GM18873 (cell line): ENCODE data around the gene TXNDC11.

ENCODE experiments used
- ATAC-seq: cut with Tn5 transposase; IDR thresholded peaks from one replicate; pipeline ENCODE4 v1.9.1; 2021; ENCODE audit warnings: mild to moderate bottlenecking, moderate library complexity, moderate number of reproducible peaks; ENCODE audit not compliant: unreplicated experiment, low FRiP score

Gene TXNDC11

DNA sequence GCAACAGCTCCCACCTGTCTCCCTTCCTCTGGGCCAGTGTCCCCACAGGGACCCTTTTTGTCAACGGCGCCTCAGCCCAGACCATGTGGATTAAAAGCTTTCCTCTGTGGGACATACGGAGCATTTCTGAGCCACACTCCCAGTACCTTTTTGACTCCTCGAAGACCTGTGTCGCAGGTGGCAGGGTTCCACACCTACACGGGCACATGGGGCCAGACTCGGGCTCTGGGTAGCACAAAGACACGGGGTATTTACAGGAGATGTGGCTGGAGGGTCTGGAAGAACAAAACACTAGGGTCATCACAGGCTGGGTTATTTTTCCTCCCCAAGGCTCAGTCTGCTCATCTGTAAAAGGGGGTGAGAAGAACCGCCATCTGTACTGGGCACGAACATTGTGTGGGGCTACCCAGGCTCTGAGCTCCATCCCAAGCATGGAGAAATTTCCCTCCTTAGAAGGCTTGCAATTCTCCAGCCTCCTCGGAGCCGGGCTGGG lies 106.9 kb downstream of the TXNDC11 start:
- ATAC-seq = no peak

DNA sequence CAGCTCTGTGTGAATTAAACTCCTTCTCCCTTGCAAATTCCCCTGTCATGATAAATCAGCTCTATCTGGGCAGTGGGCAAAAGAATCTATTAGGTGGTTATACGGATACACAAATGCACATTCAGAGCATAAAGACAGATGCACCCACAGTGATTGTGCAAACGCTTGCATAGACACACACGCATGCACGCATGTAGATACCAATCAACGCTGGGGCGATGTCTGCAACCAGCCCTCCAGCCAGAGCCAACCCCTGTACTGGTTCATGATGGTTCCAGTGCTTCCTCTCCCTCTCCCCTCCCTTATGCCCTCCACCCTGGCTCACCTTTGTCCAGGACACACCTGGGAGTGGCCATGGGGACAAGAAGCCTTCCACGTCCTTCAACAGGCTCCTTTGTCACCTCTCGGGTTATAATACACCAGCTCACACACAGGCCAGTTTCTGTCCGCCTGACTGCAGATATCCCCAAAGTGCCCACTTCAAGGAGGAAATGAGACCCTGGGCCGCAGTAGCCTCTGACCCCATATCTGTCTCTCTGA lies 107.5 kb downstream of the TXNDC11 start:
- no peak for ATAC-seq

DNA sequence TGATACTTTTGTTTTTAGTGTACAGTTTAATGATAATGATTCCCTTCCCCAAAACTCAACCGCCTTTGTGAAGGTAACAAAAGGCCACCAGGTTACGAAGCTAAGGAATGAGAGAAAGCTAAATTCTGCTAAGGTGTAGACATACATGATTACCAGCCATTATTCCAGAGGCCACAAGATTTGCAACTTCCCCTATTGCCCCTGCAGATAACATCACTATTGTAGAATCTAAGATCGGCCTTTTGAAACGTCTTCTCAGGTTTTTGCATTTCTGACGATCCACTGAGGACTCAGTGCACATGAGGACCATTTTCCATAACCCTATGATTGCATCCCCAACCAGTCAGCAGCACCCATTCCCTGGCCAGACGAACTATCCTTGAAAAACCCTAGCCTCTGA lies 108.3 kb downstream of the TXNDC11 start:
- ATAC-seq = no peak

DNA sequence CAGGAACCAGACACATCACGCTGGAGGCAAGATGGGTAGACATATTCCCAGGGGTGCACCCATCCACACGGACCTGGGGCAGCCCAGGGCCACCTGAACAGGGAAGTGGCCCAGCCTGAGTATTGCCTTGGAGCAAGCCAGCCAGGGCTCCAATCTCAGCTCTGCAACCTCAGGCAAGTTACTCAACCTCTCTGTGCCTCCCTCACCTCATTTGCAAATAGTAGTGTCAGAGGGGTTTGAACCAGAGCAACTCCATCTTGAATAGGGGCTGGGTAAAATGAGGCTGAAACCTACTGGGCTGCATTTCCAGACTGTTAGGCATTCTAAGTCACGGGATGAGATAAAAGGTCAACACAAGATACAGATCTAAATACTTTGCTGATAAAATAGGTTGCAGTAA lies 109.5 kb downstream of the TXNDC11 start:
- ATAC-seq = no peak

DNA sequence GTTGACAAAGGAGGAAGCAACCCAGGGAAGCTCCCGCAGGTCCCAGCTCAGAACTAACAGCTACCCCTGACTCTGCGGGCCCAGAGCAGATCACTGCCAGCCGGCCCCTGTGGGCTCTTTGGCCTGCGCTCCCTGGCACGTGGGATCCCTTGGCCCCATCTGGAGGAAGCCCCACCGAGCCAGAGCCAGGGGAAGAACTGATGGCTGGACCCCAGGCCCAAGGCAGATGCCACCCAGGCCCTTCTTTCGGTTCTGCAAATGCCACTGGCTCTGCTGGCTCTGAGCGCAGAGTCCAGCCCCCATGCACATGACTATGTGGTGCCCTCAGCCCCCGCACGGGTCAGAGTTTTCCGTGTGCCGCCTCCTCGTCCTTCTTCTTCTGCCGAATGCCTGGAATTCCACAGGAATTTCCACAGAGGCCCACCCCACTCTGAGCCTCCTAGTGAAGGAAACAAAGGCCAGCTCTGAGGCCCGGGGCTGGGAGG lies 110.2 kb downstream of the TXNDC11 start:
- ATAC-seq = no peak

DNA sequence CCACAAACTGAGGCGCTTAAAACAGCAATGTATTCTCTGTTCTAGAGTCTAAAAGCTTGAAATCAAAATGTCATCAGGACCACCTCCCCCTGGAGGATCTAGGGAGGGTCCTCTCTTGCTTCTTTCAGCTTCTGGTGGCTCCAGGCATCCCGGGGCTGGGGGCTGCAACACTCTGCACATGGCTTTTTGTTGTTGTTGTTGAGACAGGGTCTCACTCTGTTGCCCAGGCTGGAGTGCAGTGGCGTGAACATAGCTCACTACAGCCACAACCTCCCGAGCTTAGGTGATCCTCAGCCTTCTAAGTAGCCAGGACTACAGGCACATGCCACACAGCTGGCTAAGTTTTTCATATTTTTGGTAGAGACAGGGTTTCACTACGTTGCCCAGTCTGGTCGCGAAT lies 111.4 kb downstream of the TXNDC11 start:
- no peak for ATAC-seq

DNA sequence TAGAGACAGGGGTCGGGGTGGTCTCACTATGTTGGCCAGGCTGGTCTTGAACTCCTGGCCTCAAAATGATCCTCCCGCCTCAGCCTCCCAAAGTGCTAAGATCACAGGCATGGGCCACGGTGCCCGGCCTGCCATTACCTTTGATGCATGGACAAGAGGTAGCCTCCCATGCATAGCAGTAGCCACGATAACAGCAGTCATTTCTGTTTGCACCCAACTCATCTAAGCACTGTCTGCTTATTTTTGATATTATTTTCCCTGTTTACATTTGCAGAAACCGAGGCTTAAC lies 111.9 kb downstream of the TXNDC11 start:
- no peak for ATAC-seq

DNA sequence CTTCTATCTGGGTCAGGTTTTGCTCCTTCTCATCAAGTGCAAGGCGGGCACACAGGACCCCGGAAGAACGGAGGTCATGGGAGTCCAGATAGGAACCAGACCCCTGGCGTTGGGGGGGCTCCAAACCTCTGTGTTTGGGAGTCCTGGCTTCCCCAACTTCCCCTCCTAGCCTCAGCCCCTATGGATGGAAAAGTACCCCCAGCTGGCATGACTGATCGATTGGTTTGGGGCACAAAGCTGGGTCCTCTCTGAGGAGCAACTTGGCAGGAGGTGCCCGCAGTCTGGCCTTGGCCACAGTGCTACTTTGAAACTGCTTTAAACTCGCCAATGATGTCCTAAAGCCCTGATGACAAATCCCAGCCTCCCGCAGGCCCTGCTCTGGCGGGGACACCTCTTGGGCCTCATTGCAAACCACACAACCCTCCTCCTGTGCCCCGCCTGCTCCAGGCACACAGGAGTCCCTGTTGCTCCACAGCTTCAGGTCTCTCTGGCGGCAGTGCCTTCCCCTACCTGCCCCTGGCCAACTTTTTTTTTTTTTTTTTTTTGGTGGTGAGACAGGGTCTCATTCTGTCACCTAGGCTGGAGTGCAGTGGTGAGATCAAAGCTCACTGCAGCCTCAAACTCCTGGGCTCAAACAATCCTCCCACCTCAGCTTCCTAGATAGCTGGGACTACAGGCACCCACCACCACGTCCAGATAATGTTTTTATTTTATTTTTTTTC lies 112.5 kb downstream of the TXNDC11 start:
- ATAC-seq = no peak
